HCEC 1CT (cell line): ENCODE measurements around the gene MSTO1.
"Not testable (repeated sequence)": the region's sequence is repeated elsewhere in the genome, so short reads cannot be mapped to it uniquely, and the experiment has no call there.

Experiments used
- DNase-seq: peaks from one replicate; pipeline ENCODE4 v3.0.0-alpha.2; 2017

The MSTO1 gene

DNA sequence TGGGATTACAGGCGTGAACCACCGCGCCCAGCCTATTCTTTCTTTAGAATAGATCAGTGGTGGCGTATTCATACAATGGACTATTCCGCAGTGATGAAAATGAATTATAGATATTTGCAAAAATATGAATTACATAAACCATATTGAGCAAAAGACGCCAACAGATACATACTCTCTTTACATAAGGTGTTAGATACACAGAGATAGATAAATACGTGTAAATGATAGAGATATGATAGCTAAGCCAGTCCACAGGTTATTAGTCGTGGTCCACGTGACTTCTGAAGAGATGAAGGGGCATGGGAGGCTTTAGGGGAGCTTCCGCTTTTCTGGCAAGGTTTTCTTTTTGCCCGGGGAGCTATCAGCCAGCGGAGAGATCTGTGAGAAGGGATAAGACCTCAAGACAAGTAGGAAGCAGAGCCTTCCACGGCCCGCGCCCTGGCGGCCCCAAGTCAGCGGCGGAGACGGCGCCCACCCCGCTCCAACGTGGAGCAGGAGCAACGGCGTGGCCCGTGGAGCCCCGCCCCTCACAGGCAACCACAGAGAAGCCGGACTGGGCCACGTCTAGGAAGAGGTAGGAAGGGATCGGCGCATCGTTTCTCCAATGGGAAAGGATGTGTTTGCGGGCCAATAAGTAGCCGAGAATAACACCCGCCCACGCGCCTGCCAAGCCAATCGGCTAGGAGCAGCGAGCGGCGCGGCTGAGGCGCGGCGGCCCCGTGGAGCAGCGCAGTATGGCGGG is at the start of gene MSTO1:
Gene MSTO1 (plus strand): TSS at position 704 of the 742 bp plus-strand sequence. CDS start 31 bp downstream, at position 735.
- DNase-seq, result peak; percentile 98

- peak; percentile 37 for DNase-seq
These were observed 48.0 kb upstream of the MSTO1 start for GRCh38 chr1:155561779-155562580.

DNA sequence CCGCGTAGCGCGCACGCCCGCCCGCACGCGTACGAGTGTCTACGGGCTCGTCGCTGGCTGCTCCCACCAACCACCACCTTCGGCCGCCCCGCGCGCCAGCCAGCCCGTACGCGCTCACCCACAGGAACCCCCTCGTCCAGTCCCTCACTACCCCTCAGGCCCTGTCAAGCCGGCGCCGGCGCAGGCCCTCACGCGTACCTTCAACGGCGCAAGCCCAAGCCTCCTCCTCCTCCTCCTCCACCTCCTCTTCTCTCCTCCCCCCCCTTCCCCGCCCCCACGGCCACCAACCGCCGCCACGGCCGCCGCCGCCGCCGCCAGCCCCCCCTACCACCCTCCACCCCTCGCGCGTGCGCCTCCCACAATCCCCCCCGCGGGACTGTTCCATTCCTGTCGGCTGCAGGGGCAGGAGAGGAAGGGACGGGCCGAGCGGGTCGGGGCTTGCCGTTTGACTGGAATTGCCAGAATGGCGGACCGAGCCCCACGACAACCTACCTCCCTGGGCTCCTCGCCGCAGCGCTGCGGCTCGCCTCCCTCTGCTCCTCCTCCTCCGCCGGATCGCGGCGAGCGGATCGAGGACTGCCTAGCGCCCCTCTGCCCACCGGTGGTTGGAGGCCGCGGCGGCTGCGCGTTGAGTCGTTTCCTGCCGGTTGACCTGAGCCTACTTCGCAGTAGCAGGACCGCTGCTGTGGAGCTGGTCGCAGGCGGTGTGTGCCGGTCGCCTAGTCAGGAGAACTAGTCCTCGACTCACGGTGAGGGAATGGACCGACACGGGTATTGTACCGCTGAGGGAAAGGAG is 47.2 kb upstream of the MSTO1 start, which contains the start of gene ASH1L:
Gene ASH1L (minus strand): TSS at position 223 of the 796 bp plus-strand sequence. CDS start 41,284 bp downstream, outside the sequence.
- DNase-seq, result peak; percentile 86

DNA sequence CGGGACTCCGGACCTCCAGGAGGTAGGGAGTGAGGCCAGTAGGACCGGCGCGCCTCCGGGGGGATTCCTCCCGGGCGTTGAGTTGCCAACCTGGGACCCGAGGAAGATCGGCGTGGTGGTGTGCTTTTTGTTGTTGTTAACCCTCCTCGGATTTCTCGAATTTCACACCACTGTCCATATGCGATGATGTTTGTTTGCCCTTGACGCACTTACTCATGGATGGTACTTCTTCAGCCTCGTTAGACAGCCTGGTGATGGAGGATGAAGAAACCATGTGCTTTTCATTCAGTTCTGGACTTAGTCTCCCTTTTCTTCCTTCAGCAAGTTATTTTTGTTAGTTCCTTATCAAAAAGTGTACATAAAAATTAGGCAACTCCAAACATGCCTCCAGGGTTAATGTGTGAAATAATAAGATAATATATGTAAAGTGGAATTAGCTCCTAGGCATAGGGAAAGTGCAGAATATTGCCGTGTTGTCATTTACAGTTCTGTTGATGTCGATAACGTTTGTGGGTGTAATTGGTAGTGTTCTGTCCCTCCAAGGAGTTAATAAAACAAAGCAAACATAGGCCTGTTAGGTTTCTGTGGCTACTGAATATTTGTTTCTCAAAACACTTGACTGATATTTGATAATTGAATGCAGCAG is 46.5 kb upstream of the MSTO1 start:
- DNase-seq, result not testable (repeated sequence)

DNA sequence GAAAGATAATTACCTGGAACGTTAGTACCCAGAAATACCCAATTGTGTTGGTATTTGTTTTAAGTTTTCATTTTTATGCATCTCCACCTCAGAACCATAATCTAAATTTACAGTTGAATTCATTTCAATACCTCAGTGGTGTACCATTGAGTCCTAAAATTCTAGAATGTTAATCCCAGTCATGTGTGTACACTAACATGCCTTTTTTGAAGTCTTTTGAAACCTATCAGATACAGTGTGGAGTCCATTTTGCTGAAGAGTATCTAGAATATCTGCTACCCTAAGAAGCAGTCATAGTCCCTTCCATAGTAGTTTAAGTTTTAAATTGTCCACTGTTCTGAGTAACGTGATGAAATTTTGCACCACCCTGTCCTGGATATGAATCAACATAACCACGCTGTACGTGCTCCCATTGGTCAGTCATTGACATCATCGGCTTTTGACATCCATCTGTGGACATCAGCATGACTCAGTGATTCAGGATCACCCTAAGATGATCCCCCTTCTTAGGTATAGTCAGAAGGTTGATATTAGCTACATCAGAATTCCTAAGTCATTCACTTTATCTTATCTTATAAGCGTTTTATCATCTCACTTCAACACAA is 39.9 kb upstream of the MSTO1 start:
- DNase-seq, result peak; percentile 88

GRCh38 chr1:155570593-155570990 is 39.4 kb upstream of the MSTO1 start:
- DNase-seq, result no peak

DNA sequence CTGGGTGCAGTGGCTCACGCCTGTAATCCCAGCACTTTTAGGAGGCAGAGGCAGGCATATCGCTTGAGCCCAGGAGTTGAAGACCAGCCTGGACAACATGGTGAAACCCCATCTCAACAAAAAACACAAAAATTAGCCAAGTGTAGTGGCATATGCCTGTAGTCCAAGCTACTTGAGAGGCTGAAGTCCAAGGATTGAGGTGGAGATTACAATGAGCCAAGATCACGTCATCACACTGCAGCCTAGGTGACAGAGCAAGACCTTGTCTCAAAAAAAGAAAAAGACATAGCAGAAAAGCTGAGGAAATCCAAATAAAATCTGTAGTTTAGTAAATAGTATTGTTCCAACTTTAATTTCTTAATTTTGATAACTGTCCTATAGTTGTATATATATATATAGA is 35.9 kb upstream of the MSTO1 start:
- no peak for DNase-seq

- not testable (repeated sequence) for DNase-seq
These were observed 34.4 kb upstream of the MSTO1 start for GRCh38 chr1:155575608-155576007.

DNA sequence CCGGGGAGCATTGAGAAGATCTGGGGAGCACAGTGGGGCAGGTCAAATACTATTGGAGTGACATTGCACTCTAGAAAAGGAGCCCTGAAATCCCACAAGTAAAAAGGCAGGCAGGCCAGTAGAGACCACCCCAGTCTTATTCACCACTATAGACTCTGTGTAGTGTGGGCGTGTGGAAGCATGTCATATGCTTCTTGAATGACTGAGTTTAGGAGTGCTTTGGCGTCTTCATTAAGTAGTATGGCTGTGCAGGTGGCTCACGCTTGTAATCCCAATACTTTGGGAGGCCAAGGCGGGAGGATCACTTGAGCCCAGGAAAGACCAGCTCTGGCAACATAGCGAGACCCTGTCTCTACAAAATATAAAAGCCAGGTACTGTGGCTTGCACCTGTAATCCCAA is 26.2 kb upstream of the MSTO1 start:
- DNase-seq, result not testable (repeated sequence)

DNA sequence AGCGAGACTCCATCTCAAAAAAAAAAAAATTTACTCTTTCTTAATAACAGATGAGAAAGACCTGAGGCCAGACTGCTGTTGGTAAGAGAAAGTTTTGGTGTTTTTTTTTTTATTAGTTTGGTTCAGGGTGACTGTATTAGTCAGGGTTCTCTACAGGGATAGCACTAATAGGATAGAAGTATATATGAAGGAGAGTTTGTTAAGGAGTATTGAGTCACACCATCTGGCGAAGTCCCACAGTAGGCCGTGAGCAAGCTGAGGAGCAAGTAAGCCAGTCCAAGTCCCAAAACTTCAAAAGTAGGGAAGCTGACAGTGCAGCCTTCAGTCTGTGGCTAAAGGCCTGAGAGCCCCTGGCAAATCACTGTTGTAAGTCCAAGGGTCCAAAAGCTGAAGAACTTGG is 20.7 kb upstream of the MSTO1 start:
- not testable (repeated sequence) for DNase-seq

GRCh38 chr1:155590516-155591247 is 19.3 kb upstream of the MSTO1 start:
- DNase-seq, result not testable (repeated sequence)

DNA sequence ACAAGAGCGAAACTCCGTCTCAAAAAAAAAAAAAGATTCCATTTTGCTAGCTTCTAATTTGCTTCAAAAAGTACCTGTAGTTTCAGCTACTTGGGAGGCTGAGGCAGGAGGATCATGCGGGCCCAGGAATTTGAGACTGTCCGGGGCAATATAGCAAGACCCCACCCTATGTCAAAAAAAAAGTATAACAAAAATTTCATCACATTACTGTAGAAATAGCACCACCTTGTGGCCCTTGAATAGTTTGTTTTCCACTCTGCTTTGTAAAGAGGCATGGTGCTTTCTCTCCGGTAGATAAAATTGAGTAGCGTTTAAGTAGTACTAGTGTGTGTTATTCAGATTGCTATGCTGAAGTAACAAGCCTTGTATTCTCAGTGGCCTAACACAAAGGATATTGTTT is 18.2 kb upstream of the MSTO1 start:
- DNase-seq, result peak; percentile 57

DNA sequence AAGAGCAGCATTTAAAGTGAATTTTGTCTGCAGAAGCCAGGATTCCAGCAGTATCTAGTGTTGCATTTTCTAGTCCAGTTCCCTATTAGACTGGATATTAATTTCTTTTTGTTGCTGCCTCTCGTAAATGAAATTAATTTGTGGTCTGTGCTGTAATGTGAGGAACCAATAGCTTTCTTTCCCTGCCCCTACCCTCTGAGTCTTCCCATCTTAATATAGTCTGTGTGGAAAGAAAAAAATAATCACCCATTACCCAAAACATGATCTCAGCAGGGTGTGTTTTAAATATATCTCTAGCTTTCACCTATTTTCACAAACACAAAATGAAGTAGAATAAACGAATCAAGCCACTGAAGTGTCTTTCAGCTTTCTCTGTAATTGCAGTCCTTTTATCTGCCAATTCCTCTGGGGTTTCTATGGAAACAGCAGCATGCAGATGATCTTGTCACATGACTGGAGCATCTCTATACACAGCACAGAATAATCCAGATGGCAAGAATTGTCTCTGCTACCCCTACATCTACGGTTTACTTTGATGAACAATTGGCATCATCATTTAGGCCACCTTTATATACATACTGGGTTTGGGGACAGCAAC is 14.0 kb upstream of the MSTO1 start:
- not testable (repeated sequence) for DNase-seq

- no peak for DNase-seq
These were observed 13.2 kb upstream of the MSTO1 start for GRCh38 chr1:155596864-155597263.

- DNase-seq, result peak; percentile 28
These were observed 11.1 kb upstream of the MSTO1 start for GRCh38 chr1:155598842-155599331.

- not testable (repeated sequence) for DNase-seq
These were observed 10.0 kb upstream of the MSTO1 start for GRCh38 chr1:155599828-155600572.

DNA sequence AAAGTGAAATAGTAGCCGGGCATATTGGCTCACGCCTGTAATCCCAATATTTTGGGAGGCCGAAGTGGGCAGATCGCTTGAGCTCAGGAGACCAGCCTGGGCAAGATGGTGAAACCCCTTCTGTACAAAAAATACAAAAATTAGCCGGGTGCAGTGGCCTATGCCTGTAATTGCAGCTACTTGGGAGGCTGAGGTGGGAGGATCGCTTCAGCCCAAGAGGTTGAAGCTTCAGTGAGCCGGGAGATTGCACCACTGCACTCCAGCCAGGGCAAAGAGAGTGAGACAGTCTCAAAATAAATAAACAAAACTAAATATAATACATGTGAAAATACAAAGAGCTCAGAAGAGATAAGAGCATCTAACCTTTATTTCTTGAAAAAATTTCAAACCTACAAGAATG is 2.3 kb upstream of the MSTO1 start:
- no peak for DNase-seq

- DNase-seq, result no peak
These were observed 1.2 kb upstream of the MSTO1 start for GRCh38 chr1:155608888-155609225.

DNA sequence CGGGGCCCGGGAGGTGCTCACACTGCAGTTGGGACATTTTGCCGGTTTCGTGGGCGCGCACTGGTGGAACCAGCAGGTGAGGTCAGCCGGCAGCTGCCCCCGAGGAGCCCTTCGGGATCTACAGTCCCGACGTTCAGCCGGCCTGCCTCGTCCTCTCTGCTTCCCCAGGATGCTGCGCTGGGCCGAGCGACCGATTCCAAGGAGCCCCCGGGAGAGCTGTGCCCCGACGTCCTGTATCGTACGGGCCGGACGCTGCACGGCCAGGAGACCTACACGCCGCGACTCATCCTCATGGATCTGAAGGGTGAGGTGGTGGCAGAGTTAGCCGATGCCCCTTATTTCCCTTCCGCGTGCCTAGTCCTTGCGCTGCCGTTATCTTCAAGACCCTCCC is 234 bp downstream of the MSTO1 start:
- DNase-seq, result not testable (repeated sequence)

GRCh38 chr1:155613226-155613625 is 3.2 kb downstream of the MSTO1 start:
- not testable (repeated sequence) for DNase-seq
